Measurements from ENCODE around the gene ABCA5.

ABCA5 gene

GRCh38 chr17:69254187-69254586, 72.7 kb downstream of the ABCA5 start:
- no peak for DNase-seq (ENCODE audit: low spot score)

GRCh38 chr17:69250641-69251040, 76.3 kb downstream of the ABCA5 start:
- no peak for DNase-seq (ENCODE audit: low spot score)

GRCh38 chr17:69246726-69247375, 80.1 kb downstream of the ABCA5 start:
- DNase-seq (ENCODE audit: low spot score) = peak; percentile 45

- DNase-seq (ENCODE audit: low spot score) = no peak
These were observed 80.7 kb downstream of the ABCA5 start for GRCh38 chr17:69246202-69246601.

GRCh38 chr17:69245617-69246016, 81.3 kb downstream of the ABCA5 start:
- no peak for DNase-seq (ENCODE audit: low spot score)

GRCh38 chr17:69239611-69240600, 87.0 kb downstream of the ABCA5 start:
- no peak for DNase-seq (ENCODE audit: low spot score)

GRCh38 chr17:69236946-69237345, 90.0 kb downstream of the ABCA5 start:
- no peak for DNase-seq (ENCODE audit: low spot score)

- DNase-seq (ENCODE audit: low spot score) = no peak
These were observed 90.5 kb downstream of the ABCA5 start for GRCh38 chr17:69236464-69236863.

- DNase-seq (ENCODE audit: low spot score) = peak; percentile 52
These were observed 91.4 kb downstream of the ABCA5 start for GRCh38 chr17:69235338-69236058.

GRCh38 chr17:69232650-69233049, 94.3 kb downstream of the ABCA5 start:
- no peak for DNase-seq (ENCODE audit: low spot score)

- no peak for DNase-seq (ENCODE audit: low spot score)
These were observed 95.4 kb downstream of the ABCA5 start for GRCh38 chr17:69231521-69231920.

GRCh38 chr17:69230939-69231338, 96.0 kb downstream of the ABCA5 start:
- DNase-seq (ENCODE audit: low spot score) = no peak

GRCh38 chr17:69228576-69228975, 98.4 kb downstream of the ABCA5 start, which contains the start of gene ABCA10:
Gene ABCA10 (minus strand): TSS chr17:69228824. CDS start chr17:69225358, 3,466 bp downstream.
- no peak for DNase-seq (ENCODE audit: low spot score)

GRCh38 chr17:69228018-69228417, 98.9 kb downstream of the ABCA5 start:
- no peak for DNase-seq (ENCODE audit: low spot score)

- DNase-seq (ENCODE audit: low spot score) = no peak
These were observed 99.4 kb downstream of the ABCA5 start for GRCh38 chr17:69227541-69227940.

GRCh38 chr17:69223809-69224208, 103.1 kb downstream of the ABCA5 start:
- DNase-seq (ENCODE audit: low spot score) = no peak

GRCh38 chr17:69222707-69223258, 104.2 kb downstream of the ABCA5 start:
- no peak for DNase-seq (ENCODE audit: low spot score)

- DNase-seq (ENCODE audit: low spot score) = no peak
These were observed 106.8 kb downstream of the ABCA5 start for GRCh38 chr17:69220098-69220497.

- no peak for DNase-seq (ENCODE audit: low spot score)
These were observed 107.9 kb downstream of the ABCA5 start for GRCh38 chr17:69218986-69219385.

GRCh38 chr17:69213059-69213813, 113.7 kb downstream of the ABCA5 start:
- no peak for DNase-seq (ENCODE audit: low spot score)

- DNase-seq (ENCODE audit: low spot score) = no peak
These were observed 118.3 kb downstream of the ABCA5 start for GRCh38 chr17:69208640-69209039.
